ENCODE measurements around the gene ZNF785.
"Not testable (repeated sequence)": the region's sequence is repeated elsewhere in the genome, so short reads cannot be mapped to it uniquely, and the experiment has no call there.

Gene ZNF785

GRCh38 chr16:30561089-30561816, 24.2 kb downstream of the ZNF785 start:
- DNase-seq = peak; percentile 7

- no peak for DNase-seq
Measured at GRCh38 chr16:30559690-30560089, 25.8 kb downstream of the ZNF785 start.

- no peak for DNase-seq
Measured at GRCh38 chr16:30558789-30559377, 26.6 kb downstream of the ZNF785 start.

GRCh38 chr16:30557957-30558788, 27.3 kb downstream of the ZNF785 start, which contains the start of gene ZNF764:
Gene ZNF764, minus strand, starts transcription at chr16:30558374. Its CDS starts 192 bp downstream, at chr16:30558182.
- peak; percentile 98 for DNase-seq

GRCh38 chr16:30557707-30557956, 27.9 kb downstream of the ZNF785 start:
- no peak for DNase-seq

- DNase-seq = no peak
Measured at GRCh38 chr16:30556125-30556473, 29.4 kb downstream of the ZNF785 start.

GRCh38 chr16:30555315-30556124, 30.0 kb downstream of the ZNF785 start:
- no peak for DNase-seq

- no peak for DNase-seq
Measured at GRCh38 chr16:30554557-30555314, 30.8 kb downstream of the ZNF785 start.

- DNase-seq = no peak
Measured at GRCh38 chr16:30553393-30553899, 32.1 kb downstream of the ZNF785 start.

GRCh38 chr16:30552956-30553355, 32.5 kb downstream of the ZNF785 start:
- no peak for DNase-seq

- DNase-seq = peak; percentile 69
Measured at GRCh38 chr16:30551781-30552180, 33.7 kb downstream of the ZNF785 start.

- DNase-seq = no peak
Measured at GRCh38 chr16:30548416-30549253, 36.9 kb downstream of the ZNF785 start.

- no peak for DNase-seq
Measured at GRCh38 chr16:30546115-30546514, 39.4 kb downstream of the ZNF785 start.

- no peak for DNase-seq
Measured at GRCh38 chr16:30543067-30543466, 42.4 kb downstream of the ZNF785 start.

GRCh38 chr16:30541502-30542329, 43.8 kb downstream of the ZNF785 start:
- DNase-seq = no peak

- not testable (repeated sequence) for DNase-seq
Measured at GRCh38 chr16:30540916-30541464, 44.5 kb downstream of the ZNF785 start.

GRCh38 chr16:30539986-30540526, 45.4 kb downstream of the ZNF785 start:
- DNase-seq = not testable (repeated sequence)

GRCh38 chr16:30539000-30539964, 46.2 kb downstream of the ZNF785 start:
- no peak for DNase-seq

Measured in stimulated activated naive CD4-positive, alpha-beta T cell treated with Interleukin-2 at 50 U/mL for 16 hours (primary cell).